ENCODE data around the gene ZC3HAV1. TPM values are rescaled to one million over a fixed set of nuclear protein-coding genes. Genes with fewer than 3 reads are reported as not detected.
A peak's percentile ranks its signal among the peaks of the same experiment; 100 is the strongest.

ZC3HAV1 gene
- total and polyA plus RNA-seq, 9 of the 15 experiments (the other 6 are each of a cell fraction or from before 2014, with no cell fraction given), result 11.9 to 40.5 (median 23.9) TPM

DNA sequence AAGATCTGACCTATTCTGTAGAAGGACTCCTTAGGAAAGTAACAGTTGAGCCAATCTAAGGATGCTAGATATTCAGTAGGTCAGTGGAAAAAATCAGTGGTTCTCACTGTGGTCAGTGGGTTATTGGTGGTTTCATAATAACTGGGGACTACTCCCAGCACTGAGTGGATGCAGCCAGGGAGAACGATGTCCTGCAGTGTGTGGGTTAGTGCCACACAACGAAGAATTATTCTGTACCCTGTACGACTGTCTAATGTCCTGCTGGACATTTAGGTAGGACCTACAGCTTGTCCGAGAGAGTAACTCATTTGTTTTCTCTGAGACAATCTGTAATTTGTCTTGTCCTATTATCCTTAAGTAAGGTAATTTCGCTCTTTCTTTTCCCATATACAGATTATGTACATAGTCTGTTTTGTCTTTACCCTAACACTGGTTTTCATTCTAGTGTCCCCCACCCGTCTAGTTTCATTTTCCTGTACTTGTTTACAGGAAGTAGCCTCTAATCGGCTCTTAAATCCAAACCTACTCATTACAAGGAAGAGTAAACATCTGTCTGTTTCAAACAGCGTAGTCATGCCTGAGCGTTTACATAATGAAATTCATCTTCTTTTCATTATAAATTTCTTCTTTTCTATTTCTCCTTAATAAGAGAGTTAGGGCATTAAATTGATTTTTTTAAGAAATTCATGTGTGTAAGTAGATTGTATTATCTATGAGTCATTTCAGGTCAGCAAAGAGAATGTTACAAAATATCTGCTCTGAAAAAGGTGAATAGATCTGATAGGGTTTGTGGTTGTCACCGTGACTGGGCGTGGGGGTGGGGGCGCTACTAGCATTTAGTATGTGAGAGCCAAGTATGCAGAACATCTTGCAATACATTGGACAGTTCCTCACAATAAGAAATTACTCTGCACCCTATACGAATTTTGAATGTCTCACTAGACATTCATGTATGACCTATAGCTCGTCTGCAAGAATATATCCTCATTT lies 65.4 kb downstream of the ZC3HAV1 start (continued):
- TF ChIP-seq, protein P1, sequence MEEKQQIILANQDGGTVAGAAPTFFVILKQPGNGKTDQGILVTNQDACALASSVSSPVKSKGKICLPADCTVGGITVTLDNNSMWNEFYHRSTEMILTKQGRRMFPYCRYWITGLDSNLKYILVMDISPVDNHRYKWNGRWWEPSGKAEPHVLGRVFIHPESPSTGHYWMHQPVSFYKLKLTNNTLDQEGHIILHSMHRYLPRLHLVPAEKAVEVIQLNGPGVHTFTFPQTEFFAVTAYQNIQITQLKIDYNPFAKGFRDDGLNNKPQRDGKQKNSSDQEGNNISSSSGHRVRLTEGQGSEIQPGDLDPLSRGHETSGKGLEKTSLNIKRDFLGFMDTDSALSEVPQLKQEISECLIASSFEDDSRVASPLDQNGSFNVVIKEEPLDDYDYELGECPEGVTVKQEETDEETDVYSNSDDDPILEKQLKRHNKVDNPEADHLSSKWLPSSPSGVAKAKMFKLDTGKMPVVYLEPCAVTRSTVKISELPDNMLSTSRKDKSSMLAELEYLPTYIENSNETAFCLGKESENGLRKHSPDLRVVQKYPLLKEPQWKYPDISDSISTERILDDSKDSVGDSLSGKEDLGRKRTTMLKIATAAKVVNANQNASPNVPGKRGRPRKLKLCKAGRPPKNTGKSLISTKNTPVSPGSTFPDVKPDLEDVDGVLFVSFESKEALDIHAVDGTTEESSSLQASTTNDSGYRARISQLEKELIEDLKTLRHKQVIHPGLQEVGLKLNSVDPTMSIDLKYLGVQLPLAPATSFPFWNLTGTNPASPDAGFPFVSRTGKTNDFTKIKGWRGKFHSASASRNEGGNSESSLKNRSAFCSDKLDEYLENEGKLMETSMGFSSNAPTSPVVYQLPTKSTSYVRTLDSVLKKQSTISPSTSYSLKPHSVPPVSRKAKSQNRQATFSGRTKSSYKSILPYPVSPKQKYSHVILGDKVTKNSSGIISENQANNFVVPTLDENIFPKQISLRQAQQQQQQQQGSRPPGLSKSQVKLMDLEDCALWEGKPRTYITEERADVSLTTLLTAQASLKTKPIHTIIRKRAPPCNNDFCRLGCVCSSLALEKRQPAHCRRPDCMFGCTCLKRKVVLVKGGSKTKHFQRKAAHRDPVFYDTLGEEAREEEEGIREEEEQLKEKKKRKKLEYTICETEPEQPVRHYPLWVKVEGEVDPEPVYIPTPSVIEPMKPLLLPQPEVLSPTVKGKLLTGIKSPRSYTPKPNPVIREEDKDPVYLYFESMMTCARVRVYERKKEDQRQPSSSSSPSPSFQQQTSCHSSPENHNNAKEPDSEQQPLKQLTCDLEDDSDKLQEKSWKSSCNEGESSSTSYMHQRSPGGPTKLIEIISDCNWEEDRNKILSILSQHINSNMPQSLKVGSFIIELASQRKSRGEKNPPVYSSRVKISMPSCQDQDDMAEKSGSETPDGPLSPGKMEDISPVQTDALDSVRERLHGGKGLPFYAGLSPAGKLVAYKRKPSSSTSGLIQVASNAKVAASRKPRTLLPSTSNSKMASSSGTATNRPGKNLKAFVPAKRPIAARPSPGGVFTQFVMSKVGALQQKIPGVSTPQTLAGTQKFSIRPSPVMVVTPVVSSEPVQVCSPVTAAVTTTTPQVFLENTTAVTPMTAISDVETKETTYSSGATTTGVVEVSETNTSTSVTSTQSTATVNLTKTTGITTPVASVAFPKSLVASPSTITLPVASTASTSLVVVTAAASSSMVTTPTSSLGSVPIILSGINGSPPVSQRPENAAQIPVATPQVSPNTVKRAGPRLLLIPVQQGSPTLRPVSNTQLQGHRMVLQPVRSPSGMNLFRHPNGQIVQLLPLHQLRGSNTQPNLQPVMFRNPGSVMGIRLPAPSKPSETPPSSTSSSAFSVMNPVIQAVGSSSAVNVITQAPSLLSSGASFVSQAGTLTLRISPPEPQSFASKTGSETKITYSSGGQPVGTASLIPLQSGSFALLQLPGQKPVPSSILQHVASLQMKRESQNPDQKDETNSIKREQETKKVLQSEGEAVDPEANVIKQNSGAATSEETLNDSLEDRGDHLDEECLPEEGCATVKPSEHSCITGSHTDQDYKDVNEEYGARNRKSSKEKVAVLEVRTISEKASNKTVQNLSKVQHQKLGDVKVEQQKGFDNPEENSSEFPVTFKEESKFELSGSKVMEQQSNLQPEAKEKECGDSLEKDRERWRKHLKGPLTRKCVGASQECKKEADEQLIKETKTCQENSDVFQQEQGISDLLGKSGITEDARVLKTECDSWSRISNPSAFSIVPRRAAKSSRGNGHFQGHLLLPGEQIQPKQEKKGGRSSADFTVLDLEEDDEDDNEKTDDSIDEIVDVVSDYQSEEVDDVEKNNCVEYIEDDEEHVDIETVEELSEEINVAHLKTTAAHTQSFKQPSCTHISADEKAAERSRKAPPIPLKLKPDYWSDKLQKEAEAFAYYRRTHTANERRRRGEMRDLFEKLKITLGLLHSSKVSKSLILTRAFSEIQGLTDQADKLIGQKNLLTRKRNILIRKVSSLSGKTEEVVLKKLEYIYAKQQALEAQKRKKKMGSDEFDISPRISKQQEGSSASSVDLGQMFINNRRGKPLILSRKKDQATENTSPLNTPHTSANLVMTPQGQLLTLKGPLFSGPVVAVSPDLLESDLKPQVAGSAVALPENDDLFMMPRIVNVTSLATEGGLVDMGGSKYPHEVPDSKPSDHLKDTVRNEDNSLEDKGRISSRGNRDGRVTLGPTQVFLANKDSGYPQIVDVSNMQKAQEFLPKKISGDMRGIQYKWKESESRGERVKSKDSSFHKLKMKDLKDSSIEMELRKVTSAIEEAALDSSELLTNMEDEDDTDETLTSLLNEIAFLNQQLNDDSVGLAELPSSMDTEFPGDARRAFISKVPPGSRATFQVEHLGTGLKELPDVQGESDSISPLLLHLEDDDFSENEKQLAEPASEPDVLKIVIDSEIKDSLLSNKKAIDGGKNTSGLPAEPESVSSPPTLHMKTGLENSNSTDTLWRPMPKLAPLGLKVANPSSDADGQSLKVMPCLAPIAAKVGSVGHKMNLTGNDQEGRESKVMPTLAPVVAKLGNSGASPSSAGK (IDR thresholded peaks at IDR 0.05), result no peak; the same call in 1 of the 2 replicates
- TF ChIP-seq FOXP1 (CRISPR knock-in tag; IDR thresholded peaks at IDR 0.05), result peak; percentile 96
- TF ChIP-seq, protein P2, sequence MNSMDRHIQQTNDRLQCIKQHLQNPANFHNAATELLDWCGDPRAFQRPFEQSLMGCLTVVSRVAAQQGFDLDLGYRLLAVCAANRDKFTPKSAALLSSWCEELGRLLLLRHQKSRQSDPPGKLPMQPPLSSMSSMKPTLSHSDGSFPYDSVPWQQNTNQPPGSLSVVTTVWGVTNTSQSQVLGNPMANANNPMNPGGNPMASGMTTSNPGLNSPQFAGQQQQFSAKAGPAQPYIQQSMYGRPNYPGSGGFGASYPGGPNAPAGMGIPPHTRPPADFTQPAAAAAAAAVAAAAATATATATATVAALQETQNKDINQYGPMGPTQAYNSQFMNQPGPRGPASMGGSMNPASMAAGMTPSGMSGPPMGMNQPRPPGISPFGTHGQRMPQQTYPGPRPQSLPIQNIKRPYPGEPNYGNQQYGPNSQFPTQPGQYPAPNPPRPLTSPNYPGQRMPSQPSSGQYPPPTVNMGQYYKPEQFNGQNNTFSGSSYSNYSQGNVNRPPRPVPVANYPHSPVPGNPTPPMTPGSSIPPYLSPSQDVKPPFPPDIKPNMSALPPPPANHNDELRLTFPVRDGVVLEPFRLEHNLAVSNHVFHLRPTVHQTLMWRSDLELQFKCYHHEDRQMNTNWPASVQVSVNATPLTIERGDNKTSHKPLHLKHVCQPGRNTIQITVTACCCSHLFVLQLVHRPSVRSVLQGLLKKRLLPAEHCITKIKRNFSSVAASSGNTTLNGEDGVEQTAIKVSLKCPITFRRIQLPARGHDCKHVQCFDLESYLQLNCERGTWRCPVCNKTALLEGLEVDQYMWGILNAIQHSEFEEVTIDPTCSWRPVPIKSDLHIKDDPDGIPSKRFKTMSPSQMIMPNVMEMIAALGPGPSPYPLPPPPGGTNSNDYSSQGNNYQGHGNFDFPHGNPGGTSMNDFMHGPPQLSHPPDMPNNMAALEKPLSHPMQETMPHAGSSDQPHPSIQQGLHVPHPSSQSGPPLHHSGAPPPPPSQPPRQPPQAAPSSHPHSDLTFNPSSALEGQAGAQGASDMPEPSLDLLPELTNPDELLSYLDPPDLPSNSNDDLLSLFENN (IDR thresholded peaks at IDR 0.05; ENCODE audit: low read depth in 2 of 2, low read length in 2 of 2), result peak in 1 of 2 experiments; percentile 94; a peak in 2 of 4 replicates
- TF ChIP-seq MBD1 (CRISPR knock-in tag; IDR thresholded peaks at IDR 0.05), result 0 out of 2 replicates have a peak, but pooled peaks have one; percentile 18
- TF ChIP-seq MTA3 (IDR thresholded peaks at IDR 0.05; ENCODE audit: borderline replicate concordance), result peak; percentile 67
- no peak; the same call in 1 of the 2 replicates for TF ChIP-seq ZKSCAN8 (CRISPR knock-in tag; IDR thresholded peaks at IDR 0.05)
- peak; percentile 94 for TF ChIP-seq MIER1 (IDR thresholded peaks at IDR 0.05; ENCODE audit: low read depth)
- TF ChIP-seq CSDE1 (IDR thresholded peaks at IDR 0.05), result no peak

All from K562 (cell line).